Stimulated activated CD4-positive, alpha-beta T cell treated with anti-CD3 and anti-CD28 coated beads, Interleukin-15, amount 100 ng/mL, for 1 hour (primary cell): ENCODE measurements around the gene USP21.

Experiments used
- DNase-seq, 2 donors: peaks; one replicate each; pipeline ENCODE4 v3.0.0-alpha.2; 2020; ENCODE audit warnings: low read depth in 1 of 2, low spot score in 1 of 2

The USP21 gene

DNA sequence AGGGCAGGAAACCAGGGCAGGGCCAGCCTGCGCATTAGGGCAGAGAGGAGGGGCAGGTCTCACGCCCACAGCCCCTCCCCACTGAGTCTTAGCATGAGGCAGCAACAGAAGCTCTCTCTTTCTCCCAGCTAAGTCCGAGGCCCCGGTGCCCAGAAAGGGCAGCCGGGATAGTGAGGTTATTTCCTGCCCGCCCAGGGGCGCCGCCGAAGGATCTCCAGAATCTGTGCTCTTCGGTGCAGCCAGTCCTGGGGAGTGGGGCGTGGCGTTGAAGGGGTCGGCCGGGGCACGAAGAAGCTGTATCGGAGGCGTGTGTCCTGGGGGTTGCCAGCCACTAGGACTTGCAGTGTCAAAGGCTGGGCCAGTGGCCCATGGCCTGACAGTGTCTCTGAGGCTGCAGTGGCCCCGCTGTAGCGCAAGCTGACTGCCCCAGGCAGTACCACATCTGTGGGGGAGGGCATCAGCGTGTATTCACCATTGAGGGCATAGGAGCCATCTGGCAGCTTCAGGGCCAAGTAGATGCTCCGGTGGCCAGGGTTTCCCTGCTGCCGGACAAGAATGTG is 31.7 kb downstream of the USP21 start:
- no peak for DNase-seq

DNA sequence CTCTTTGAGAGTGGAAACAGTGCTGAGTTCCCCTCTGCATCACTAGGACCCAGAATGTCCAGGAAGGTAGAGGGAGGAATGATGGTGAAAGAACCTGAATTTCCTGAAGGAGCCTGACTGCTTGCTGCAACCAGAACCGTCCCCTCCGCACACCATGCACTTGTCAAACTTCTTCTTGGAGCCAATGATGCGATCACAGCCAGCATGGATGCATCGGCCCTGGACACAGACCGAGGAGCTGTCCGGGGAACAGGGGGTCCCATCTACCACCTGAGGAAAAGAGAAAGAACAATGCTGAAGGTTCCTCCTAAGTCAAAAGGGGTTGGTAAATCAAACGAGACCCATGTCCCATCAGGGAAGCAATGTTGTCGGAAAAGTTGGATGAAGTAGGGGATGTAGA is 32.7 kb downstream of the USP21 start:
- no peak for DNase-seq

DNA sequence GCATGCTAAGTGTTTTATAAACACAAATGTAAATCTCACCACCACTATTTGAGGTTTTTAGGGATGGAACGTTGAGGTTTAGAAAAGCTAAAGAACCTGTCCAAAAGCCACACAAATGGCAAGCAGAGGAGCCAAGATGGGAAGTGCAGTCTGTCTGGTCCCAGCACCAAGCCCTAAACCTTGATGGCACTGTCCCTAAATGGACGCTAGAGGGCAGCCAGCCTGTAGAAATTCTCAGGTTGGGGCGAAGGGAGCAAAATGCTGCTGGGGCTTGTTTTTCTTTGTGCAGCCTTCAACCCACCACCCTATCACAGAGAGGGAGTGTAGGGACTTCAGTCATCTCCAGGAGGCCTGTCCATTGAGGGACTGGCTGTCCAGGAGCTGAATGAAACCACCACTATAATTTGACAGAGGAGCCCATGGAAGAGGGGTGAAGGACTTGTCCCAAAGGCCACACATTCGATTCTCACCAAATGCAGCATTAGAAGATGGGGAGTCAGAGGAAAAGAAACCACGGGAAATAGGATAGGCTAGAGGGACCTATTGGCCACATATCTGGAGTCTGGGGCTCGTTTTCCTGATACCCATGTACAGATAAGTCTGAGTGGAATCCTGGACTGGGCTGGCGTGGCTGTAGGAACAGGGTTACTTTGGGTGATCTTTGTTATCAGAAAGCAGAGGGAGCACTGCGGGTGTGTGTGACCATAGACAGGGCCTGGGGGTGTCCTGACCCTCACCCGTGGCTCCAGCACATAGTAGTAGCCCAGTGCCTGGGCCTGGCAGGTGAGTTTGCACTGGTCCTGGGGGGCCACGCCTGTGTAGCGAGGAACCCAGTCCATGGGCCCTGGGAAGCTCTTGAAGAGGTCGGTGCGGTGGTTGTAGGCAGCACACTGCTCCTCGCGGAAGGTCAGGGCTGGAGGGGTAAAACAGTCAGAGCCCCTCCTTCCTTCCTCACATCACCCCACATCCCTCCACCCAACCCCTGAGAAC is 33.5 kb downstream of the USP21 start:
- peak; percentile 28 to 46 for DNase-seq

DNA sequence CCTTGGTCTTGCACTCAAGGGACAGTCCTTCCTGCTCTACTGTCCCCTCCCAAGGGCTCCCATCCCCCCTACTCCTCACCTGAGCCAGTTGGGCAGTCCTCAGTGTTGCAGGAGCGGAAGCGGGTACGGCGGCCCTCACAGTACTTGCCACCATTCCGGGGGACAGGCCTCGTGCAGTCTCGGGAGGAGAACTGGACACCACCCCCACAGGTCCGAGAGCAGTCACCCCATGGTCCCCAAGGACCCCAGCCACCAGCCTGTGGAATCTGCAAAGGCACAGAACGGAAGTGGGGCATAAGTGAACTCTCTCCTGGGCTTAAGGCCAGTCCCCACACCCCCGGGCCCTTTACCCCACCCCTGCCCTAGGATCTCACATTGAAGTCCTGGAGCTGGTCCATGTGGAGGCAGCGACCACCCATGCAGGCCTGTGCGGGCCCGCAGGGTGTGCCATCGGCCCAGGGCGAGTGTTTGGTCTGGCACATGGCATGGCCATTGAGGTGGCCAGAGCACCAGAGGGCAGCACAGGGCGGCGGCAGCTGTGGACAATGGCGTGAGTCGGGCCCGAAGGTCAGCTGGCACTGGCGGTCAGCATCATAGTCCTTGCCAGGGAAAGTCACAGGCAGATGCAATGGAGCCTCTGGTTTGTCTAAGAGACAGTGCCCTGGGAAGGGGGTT is 34.4 kb downstream of the USP21 start:
- DNase-seq = no peak

DNA sequence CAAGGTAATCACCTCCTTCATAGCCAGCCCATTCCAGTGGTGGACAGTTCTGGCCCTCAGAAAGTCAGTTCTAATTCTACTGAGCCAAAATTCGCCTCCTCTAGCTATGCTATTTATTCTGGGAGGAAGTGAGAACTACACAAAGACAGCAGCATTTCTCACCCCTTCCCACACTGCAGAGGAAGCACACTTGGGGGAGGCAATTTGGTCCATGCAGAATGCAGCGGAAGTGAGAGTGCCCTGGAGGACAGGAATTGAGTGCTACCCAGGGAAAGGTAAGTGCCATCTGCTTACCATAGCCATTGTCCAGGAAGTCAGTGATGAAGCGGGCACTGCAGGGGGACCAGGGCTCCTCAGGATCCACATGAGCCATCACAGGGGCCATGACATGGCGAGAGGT is 35.9 kb downstream of the USP21 start:
- no peak for DNase-seq

DNA sequence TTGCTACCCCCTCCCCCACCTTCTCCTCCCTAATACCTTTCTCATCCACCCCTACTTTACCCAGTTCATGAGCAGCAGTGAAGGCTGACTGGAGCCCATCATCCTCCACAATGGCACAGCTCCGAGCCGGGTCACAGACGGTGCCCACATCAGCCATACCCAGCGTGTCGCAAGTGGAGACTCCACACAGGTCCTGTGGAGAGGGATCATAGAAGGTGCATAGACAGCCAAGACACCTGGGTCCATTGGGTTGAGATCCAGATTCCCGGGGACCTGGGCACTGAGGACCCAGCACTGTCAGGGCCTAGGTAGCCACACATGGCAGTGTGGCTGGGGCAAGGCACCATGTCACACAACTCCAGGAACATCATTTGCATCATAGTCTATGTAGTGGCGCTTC is 36.8 kb downstream of the USP21 start:
- DNase-seq = no peak

DNA sequence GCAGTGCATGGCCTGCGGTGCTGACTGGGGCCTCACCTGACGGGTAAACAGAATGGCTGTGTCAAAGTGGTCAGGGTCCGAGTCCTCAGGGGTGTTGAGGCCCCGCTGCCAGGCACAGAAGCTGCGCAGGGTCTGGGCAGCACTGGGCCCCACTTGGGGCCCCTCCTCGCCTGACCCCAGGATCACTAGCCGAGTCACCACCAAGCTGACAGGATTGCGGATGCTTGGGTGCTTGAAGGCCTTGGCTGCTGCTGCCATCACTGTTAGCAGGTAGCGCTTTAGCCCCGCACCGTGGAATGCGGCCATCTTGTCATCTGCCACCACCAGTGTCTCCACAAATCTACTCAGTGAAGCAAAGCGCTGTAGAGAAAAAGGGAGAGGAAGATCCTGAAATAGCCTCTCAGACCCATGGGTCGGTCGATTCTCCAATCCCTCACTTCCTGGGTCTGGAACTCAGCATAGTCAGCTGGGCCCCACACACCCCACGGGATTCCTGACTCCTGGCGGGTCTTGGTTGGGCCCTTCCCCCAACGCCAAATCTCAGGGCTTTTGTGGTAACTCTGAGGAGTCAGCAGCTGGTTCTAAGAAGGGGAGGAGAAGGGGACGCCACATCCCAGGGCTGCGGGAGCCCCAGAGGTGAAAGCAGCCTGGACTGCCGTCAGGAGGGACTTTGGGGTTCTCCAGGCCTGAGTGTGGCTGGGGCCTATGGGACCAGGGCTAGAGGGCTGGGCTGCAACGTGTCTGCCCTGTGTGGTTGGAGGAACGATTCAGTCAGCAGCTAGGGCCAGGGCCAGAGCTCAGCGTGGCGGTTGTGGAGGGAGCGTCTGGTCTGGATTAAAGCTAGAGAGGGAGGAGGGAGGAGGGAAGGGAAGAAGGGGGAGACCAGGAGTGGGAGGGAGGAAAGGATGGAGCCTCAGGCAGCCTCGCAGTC is 37.5 kb downstream of the USP21 start:
- DNase-seq = no peak

DNA sequence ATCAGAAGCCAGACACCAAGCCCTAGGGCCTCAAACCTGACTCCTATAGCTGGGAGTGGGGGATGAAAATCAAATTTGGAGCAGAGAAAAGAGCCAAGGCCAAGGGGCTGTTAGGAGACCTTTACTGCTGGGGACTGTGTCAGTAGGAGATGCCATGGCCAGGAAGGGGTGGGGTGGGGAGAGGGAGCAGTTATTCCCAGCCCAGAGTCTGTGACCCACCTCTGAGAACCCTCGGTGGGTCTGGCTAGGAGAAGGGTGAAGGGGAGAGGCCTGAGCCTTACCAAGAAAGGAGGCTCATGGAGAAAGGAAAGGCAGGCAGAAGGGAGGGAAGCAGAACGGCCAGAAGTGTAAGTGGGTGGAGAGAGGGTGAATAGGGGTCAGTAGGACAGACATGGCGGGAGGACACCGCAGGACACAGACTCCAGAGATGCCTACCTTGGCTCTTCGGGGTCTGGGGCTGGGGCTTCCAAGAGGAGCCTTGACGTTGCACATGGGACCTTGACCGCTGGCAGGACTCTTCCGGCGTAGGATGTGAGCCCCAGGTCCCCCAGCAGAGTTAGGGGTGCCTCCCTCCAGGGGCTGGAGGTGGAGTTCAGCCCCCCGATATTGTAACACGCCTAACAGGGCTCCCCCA is 38.4 kb downstream of the USP21 start:
- DNase-seq = no peak

DNA sequence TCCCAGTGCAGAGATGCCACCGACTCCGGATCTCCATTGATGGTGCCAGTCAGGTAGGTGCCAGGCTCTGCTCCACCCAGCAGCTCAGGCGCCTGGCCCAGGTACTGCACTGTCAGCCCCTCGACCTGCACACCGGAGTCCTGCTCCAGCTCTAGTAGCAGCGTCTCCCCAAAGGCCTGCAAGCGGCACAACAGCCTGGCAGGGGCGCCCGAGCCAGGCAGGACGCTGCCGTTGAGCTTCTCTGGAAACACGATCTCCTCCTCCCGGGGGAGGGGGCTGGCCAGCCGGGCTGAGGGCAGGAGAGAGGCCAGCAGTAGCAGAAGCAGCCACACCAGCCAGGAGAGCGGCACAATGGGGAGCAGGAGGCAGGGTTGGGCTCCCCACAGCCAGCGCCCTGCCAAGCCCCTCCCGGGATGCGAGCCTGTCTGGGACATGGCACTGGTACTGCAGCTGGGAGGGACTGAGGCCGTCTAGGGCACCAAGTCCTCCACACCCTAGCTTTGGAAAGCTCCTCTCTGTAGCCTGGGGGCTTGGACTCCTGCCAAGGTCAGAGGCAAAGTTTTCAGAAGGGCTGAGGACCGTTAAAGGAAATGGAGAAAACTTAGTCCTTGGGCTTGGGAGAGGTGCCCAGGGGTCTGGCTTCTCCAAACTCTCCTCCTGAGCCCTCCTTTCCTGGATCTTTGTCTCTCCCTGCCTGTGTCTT is 39.0 kb downstream of the USP21 start:
- no peak for DNase-seq

DNA sequence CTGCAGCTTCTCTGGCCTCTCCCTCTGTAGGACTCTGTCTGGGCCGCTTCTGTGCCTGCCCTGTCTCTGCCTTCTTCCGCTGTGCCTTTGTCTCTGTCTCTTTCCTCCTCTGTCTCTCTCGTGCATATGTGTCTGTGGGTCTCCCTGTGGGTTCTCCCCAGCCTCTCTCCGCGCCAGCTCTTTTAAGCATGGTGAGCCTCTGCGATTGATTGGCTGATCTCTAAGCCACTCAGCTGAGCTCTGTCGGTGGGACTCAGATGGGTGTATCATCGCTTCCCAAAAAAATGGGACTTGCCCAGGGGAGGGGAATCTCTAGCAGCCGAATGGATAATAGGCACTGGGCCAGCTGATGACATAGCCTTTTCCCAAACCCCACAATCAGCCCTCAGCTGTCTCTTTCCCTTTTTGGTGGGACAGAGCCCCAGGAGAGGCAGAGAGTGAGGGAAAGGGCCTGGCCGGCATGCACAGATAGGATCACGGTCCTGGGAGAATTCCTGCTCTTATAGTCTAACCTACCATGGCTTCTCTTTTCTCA is 39.7 kb downstream of the USP21 start, which contains the start of gene ADAMTS4:
ADAMTS4 (minus strand) TSS at position 158 of the 535 bp plus-strand sequence. CDS start 427 bp downstream, outside the sequence.
- no peak for DNase-seq

DNA sequence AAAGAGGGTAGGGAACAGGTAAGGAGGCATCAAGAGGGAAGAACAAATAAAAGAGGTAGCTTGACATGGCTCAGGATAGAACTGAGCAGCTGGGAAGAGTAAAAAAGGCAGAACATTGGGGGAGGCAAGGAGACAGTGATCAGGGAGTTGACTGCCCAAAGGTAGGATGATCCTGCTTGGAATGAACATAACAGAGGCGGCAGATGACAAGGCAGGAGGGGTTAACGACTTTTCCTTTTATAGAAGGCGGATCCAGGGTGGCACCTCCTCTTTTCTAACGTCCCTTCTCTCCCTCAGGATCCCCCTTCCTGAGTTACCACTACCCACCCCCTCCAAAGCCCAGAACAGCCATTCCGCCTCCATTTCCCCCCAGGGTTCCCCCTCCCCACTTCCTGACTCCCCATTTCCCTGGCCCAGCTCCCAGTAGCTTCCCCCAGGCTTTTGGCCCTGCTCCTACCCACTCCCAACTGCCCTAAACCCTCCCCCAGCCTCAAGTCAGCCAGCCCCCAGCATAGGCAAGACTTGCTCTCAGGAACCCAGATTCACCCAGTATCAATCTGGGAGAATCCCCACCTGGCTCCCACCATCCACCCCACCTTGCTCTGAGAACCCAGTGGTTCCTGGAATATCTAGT is 40.3 kb downstream of the USP21 start:
- DNase-seq = no peak

DNA sequence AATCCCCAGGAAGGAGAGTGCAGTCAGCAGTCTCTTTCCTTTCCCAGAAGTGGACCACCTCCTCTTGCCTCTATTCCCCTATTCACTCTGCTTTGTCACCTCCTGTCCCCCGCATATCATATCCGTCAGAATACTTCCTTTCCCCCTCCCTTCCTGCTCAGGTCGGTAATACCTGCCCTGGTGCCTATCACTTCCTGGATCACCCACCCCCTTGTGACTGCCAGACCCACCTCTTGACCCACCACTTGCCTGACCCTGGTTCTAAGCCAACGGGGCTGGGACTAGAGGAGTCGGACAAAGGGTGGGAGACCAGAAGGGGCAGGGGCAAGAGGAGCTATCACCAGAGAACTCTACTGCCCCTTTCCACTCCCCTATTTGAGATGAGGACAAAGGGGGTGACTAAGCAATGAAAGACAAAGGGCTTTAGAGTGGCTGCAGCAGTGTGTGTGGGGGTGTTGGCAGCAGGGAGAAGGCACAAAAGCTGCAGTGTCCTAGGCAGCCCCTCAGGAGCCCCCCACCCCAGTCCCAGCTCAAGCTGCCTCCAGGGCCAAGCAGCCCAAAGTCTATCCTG is 41.2 kb downstream of the USP21 start:
- DNase-seq = no peak

DNA sequence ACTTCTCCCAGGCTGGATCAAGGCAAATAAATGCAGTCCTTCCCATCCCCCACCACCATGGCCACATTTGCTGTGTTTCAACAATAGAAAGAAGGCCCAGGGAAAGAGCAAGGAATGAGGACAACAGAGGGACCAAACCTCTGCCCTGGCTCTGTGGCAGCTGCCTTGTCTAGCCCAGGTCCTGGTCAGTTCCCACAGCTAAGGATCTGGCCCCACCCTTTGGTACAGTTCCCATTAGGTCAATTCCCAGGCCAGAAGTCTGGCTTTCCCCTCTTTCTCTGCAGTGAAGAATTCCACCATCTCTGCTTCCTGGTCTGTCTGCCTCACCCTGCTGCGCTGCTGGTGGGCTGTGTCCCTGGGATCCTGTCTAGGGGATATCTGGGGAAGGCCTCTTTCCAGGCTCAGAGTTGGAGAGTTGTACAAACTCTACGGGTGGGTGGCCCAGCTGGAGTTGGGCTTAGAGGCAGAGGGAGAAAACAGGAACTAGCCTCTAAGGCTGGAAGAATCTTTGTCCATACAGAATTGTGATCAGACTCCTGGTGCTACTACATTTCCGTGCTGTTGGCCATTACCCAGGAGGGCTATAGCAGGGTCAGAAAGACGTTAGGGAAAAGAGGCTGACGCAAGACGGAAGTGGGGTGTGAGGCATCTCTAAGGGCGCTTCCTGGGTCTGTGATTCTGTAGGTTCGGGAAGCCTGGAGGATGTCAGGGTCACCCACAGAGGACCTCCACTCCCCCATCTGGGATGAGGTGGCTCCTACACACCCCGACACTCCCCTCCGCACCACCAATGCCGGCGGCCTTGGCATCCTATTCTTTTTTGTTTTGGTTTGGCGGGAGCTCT is 41.9 kb downstream of the USP21 start:
- no peak for DNase-seq

DNA sequence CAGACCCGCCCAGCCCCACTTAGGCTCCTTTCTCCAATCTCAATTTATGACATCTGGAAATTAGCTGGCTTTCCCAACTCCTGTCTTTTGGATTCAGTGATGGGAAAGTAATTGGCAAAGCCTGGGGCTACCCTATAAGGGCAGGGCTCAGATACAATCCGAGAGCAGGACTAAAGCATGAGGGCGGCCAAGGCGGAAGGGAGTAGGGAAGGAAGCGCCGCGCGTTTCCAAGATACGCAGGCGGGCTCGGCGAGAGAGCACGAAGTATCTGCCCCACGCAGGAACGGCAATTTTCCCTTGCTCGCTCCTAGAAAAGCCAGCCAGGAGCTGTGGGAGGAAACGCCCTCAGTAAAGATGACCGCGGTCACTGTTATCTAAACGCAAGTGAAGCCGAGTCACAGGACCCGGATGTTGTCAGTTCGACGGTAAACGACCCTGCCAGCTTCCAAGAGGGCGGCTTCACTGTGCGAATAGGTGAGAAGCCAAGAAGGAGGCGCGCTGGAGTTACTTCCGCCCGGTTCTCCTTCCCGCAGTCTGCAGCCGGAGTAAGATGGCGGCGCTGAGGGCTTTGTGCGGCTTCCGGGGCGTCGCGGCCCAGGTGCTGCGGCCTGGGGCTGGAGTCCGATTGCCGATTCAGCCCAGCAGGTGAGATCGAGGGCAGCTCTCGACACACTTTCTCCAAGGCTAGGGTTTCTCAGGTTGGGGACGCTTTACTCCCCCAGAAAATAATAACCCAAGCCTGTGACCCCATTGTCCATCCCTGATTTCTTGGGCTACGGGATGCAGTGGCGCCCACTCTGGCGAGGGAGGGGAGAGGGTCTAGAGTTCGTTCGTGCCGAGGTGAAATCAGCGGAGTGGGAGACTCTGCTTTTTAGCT is 42.8 kb downstream of the USP21 start, which contains the start of gene NDUFS2:
NDUFS2 (plus strand) TSS at position 532 of the 877 bp plus-strand sequence; CDS start at position 551, 19 bp downstream.
- peak; percentile 81 to 84 for DNase-seq

DNA sequence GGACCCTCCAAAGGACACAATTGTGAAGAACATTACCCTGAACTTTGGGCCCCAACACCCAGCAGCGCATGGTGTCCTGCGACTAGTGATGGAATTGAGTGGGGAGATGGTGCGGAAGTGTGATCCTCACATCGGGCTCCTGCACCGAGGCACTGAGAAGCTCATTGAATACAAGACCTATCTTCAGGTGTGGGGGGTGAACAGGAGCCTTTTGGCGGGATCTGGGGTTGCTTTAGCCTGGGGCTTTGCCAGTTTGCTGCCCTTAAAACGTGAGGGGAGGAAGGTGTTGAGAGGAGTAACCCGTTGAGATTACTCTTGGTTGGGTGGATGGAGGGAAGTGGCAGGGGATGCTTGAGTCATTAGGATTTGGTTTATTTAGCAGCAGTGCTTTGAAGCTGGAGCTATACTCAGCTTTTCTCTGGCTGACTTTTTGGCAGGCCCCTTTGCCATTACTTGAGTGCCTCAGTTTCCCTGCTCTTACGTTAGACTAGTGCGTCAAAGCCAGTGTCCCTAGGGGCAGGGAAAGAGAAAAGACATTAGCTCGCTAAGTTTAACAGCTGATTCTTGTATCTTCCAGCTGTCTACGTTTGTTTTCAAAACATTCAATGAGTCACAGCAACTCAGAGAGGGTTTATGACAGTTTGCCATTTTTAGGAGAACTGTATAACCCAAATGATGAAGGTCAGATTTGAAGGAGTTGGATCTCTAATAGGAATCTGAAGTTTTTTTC is 47.3 kb downstream of the USP21 start:
- DNase-seq = no peak

DNA sequence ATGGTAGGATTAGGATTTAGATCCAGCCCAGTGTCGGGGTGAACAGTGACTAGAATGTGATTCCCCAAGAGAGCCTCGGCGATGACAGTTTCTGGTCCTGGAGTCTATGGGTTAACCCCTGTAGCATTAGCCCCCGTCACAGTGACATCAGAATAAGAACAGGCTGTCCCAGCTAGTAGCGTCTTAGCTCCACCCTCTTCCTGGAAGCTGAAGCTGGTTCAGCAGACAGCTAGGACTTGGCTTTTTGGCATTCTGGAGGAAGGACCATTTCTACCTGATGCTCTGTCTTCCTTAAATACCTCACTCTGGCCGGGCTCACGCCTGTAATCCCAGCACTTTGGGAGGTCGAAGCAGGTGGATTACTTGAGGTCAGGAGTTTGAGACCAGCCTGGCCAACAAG is 47.9 kb downstream of the USP21 start:
- no peak for DNase-seq
